H1 (cell line): ENCODE results near the gene GLO1. TPM values are rescaled to one million over a fixed set of nuclear protein-coding genes. Genes with fewer than 3 reads are reported as not detected.

Experiments
- CTCF ChIA-PET: fragments of 300-600 bp; sonication (Branson Sonifier 250); formaldehyde crosslinking; loops from one replicate; lab custom pipeline; 2021; ENCODE audit not compliant: partially characterized antibody; lab: Charles Lee
- POLR2A ChIA-PET: fragments of 300-600 bp; sonication (Branson Sonifier 250); formaldehyde crosslinking; loops from one replicate; lab custom pipeline; 2021; ENCODE audit warnings: inconsistent platforms; ENCODE audit not compliant: partially characterized antibody; lab: Charles Lee
- DNase-seq, 2 experiments: peaks; one replicate each; pipeline versions ENCODE4 v3.0.0 to v3.0.0-alpha.2; 2010 to 2022; ENCODE audit warnings: low spot score in 2 of 2, low read depth in 1 of 2, mixed read lengths in 1 of 2
- FAIRE-seq: peaks from 2 replicates; lab custom pipeline; 2011; peaks lifted over from hg19 to GRCh38; lab: Jason Lieb, UNC
- H2AFZ ChIP-seq: 2 replicates; pipeline ENCODE4 v1.8.1; 2012; ENCODE audit warnings: low read length, inconsistent platforms
- H2AK5ac ChIP-seq: 2 replicates; pipeline ENCODE4 v1.6.1; 2013; ENCODE audit warnings: low read depth, low read length
- H2BK120ac ChIP-seq: replicated peaks from 2 replicates; pipeline ENCODE3; 2013; ENCODE audit warnings: low read depth, low read length, inconsistent platforms
- H2BK12ac ChIP-seq: 2 replicates; pipeline ENCODE4 v1.6.1; 2013; ENCODE audit warnings: low read depth, low read length
- H2BK15ac ChIP-seq: 2 replicates; pipeline ENCODE4 v1.6.1; 2013; ENCODE audit warnings: low read length
- H2BK20ac ChIP-seq: 2 replicates; pipeline ENCODE4 v1.6.1; 2013; ENCODE audit warnings: low read length
- H2BK5ac ChIP-seq: 2 replicates; pipeline ENCODE4 v1.6.1; 2013; ENCODE audit warnings: low read depth, low read length
- H3K14ac ChIP-seq: 2 replicates; pipeline ENCODE4 v1.6.1; 2013; ENCODE audit warnings: inconsistent platforms; ENCODE audit not compliant: insufficient read length
- H3K18ac ChIP-seq: 2 replicates; pipeline ENCODE4 v1.6.1; 2013; ENCODE audit warnings: low read length; ENCODE audit errors: extremely low read depth
- H3K23ac ChIP-seq: 2 replicates; pipeline ENCODE4 v1.6.1; 2013; ENCODE audit warnings: inconsistent platforms; ENCODE audit not compliant: insufficient read length
- H3K23me2 ChIP-seq: 2 replicates; pipeline ENCODE4 v1.6.1; 2013; ENCODE audit warnings: low read depth, low read length
- H3K27ac ChIP-seq: 2 replicates; pipeline ENCODE4 v1.6.1; 2011; ENCODE audit warnings: low read depth, low read length, inconsistent platforms
- H3K27me3 ChIP-seq, 4 experiments: replicated peaks in 1 of 4; 1 replicate in 1 of 4; 2 replicates in 3 of 4; pipeline versions ENCODE4 v1.6.1 to v1.8.1; 2011 to 2013; ENCODE audit warnings: low read length in 3 of 4, mild to moderate bottlenecking in 3 of 4, inconsistent platforms in 2 of 4, mixed read lengths in 2 of 4, moderate library complexity in 1 of 4; ENCODE audit not compliant: control insufficient read depth in 3 of 4, insufficient read depth in 3 of 4; ENCODE audit errors: extremely low read depth in 1 of 4
- H3K36me3 ChIP-seq, 4 experiments: 2 replicates each; pipeline versions ENCODE4 v1.6.1 to v1.8.1; 2011 to 2013; ENCODE audit warnings: mild to moderate bottlenecking in 4 of 4, low read length in 3 of 4, moderate library complexity in 2 of 4, control low read depth in 1 of 4, inconsistent platforms in 1 of 4; ENCODE audit not compliant: insufficient read depth in 4 of 4, control insufficient read depth in 2 of 4
- H3K4ac ChIP-seq: replicated peaks from 2 replicates; pipeline ENCODE3; 2013; ENCODE audit warnings: low read length, low read depth, mixed read lengths, inconsistent platforms; ENCODE audit not compliant: insufficient read length
- H3K4me1 ChIP-seq, 4 experiments: replicated peaks in 1 of 4; 1 replicate in 1 of 4; 2 replicates in 3 of 4; pipeline versions ENCODE4 v1.6.1 to v1.8.1; 2011 to 2013; ENCODE audit warnings: low read length in 3 of 4, inconsistent platforms in 2 of 4, mixed read lengths in 1 of 4; ENCODE audit not compliant: insufficient read depth in 4 of 4, control insufficient read depth in 3 of 4
- H3K4me2 ChIP-seq, 2 experiments: 2 replicates each; pipeline versions ENCODE4 v1.6.1 to v1.8.1; 2011 to 2013; ENCODE audit warnings: low read depth in 2 of 2, low read length in 2 of 2, control low read depth in 1 of 2, inconsistent platforms in 1 of 2, mild to moderate bottlenecking in 1 of 2; ENCODE audit not compliant: insufficient read depth in 1 of 2
- H3K4me3 ChIP-seq, 4 experiments: fragments of 200-600, 300-600 bp in 1 of 4; sonication (generic), shearing (Covaris generic), sonication (Bioruptor Twin) in 1 of 4; 2 replicates each; pipeline versions ENCODE4 v1.5.1 to v1.8.1; 2011 to 2016; ENCODE audit warnings: low read length in 4 of 4, low read depth in 3 of 4, control low read depth in 2 of 4, inconsistent platforms in 2 of 4, mild to moderate bottlenecking in 2 of 4, mixed read lengths in 1 of 4, moderate library complexity in 1 of 4; ENCODE audit not compliant: insufficient read depth in 2 of 4; ENCODE audit errors: extremely low read depth in 1 of 4
- H3K56ac ChIP-seq: replicated peaks from 2 replicates; pipeline ENCODE3; 2013; ENCODE audit warnings: low read depth, mild to moderate bottlenecking, mixed read lengths, low read length, inconsistent platforms; ENCODE audit not compliant: insufficient read length
- H3K79me1 ChIP-seq: 2 replicates; pipeline ENCODE4 v1.6.1; 2013; ENCODE audit warnings: low read depth, low read length, control low read depth
- H3K79me2 ChIP-seq, 2 experiments: 2 replicates each; pipeline versions ENCODE4 v1.6.1 to v1.8.1; 2012 to 2013; ENCODE audit warnings: low read length in 2 of 2, mild to moderate bottlenecking in 2 of 2, inconsistent platforms in 1 of 2; ENCODE audit not compliant: insufficient read depth in 2 of 2, control insufficient read depth in 1 of 2
- H3K9ac ChIP-seq, 4 experiments: replicated peaks in 1 of 4; 1 replicate in 1 of 4; 2 replicates in 3 of 4; pipeline versions ENCODE4 v1.6.1 to v1.8.1; 2011 to 2013; ENCODE audit warnings: low read depth in 3 of 4, low read length in 3 of 4, control low read depth in 2 of 4, mild to moderate bottlenecking in 2 of 4, moderate library complexity in 2 of 4, inconsistent platforms in 1 of 4; ENCODE audit errors: extremely low read depth in 1 of 4
- H3K9me3 ChIP-seq, 2 experiments: 2 replicates each; pipeline versions ENCODE4 v1.6.1 to v1.8.1; 2012 to 2013; ENCODE audit warnings: mild to moderate bottlenecking in 2 of 2, moderate library complexity in 2 of 2, control low read depth in 1 of 2, inconsistent platforms in 1 of 2, low read depth in 1 of 2, low read length in 1 of 2, mixed read lengths in 1 of 2; ENCODE audit not compliant: insufficient read depth in 2 of 2
- H4K20me1 ChIP-seq, 2 experiments: replicated peaks in 1 of 2; 2 replicates each; pipeline versions ENCODE3 to v1.8.1; 2011 to 2013; ENCODE audit warnings: inconsistent platforms in 2 of 2, low read length in 2 of 2, mild to moderate bottlenecking in 1 of 2; ENCODE audit not compliant: insufficient read depth in 2 of 2, control insufficient read depth in 1 of 2
- H4K5ac ChIP-seq: 2 replicates; pipeline ENCODE4 v1.6.1; 2013; ENCODE audit warnings: low read length, low read depth, mixed read lengths, inconsistent platforms; ENCODE audit not compliant: insufficient read length
- H4K8ac ChIP-seq: 2 replicates; pipeline ENCODE4 v1.8.0; 2013; ENCODE audit warnings: mild to moderate bottlenecking, moderate library complexity, low read length, inconsistent platforms; ENCODE audit not compliant: insufficient read depth; ENCODE audit errors: extremely low read depth
- H4K91ac ChIP-seq: replicated peaks from 2 replicates; pipeline ENCODE3; 2013; ENCODE audit warnings: low read length, mixed read lengths, inconsistent platforms; ENCODE audit not compliant: insufficient read length
- HDAC2 ChIP-seq, 2 experiments: fragments of 300-600 bp in 1 of 2; sonication (generic) in 1 of 2; IDR thresholded peaks; 2 replicates each; pipeline ENCODE4 v1.6.1; 2011 to 2012; ENCODE audit warnings: low read depth in 2 of 2, low read length in 2 of 2, mild to moderate bottlenecking in 2 of 2, moderate library complexity in 2 of 2, borderline replicate concordance in 1 of 2, inconsistent platforms in 1 of 2
- JUN ChIP-seq: IDR thresholded peaks from 2 replicates; pipeline ENCODE4 v1.6.1; 2011; ENCODE audit warnings: low read depth, mild to moderate bottlenecking, improper control_type of control experiment, low read length
- KDM1A ChIP-seq: fragments of 200-600, 300-600 bp; sonication (generic); IDR thresholded peaks from 2 replicates; pipeline ENCODE4 v1.7.1; 2016; ENCODE audit warnings: mild to moderate bottlenecking, low read length, borderline replicate concordance
- RBBP5 ChIP-seq: IDR thresholded peaks from 2 replicates; pipeline ENCODE4 v1.7.1; 2012; ENCODE audit warnings: low read depth, mild to moderate bottlenecking, inconsistent platforms, low read length, moderate library complexity, borderline replicate concordance
- WGBS, 2 experiments: shearing (Covaris generic) in 1 of 2; methylation state at CpG; one replicate each; pipeline versions ENCODE4 v1.1.6 to v1.1.7; 2013 to 2015; ENCODE audit warnings: low lambda C conversion rate in 2 of 2, mixed read lengths in 2 of 2, inconsistent platforms in 1 of 2, low coverage in 1 of 2, missing lambda C conversion rate in 1 of 2; ENCODE audit not compliant: insufficient replicate concordance in 2 of 2, insufficient coverage in 1 of 2, insufficient read length in 1 of 2; ENCODE audit errors: extremely low coverage in 1 of 2, missing lambda C conversion rate in 1 of 2; 5-methylcytosine and 5-hydroxymethylcytosine counted together
- polyA plus RNA-seq, 7 experiments: library from polyadenylated mRNA; depleted of rRNA in 3 of 7; stranded (reverse) in 5 of 7; unstranded in 2 of 7; fragments of >200 nt in 5 of 7; fragments of 200-250 nt in 2 of 7; gene quantifications; 1 replicate in 5 of 7; 2 replicates in 1 of 7; 4 replicates in 1 of 7; pipeline versions ENCODE4 v1.2.1 to v1.2.3, GENCODE V29; 2011 to 2013; ENCODE audit warnings: missing spikeins in 2 of 7, mixed read lengths in 2 of 7
- total RNA-seq: library from RNA; stranded (reverse); fragmentation: NEBNext Ultra II Directional; extraction: Animal tissue kit (Norgen Biotek cat#: 25700); gene quantifications from 2 replicates; pipeline ENCODE4 v1.2.1, GENCODE V29; 2021
- TF ChIP-seq, protein P1 (sequence below): IDR thresholded peaks from 2 replicates; pipeline ENCODE4 v1.6.1; 2012; ENCODE audit warnings: inconsistent platforms

GLO1 gene
- total and polyA plus RNA-seq, 2 of the 8 experiments (the other 6 are each of a cell fraction or from before 2014, with no cell fraction given) = 104 to 170 TPM

DNA sequence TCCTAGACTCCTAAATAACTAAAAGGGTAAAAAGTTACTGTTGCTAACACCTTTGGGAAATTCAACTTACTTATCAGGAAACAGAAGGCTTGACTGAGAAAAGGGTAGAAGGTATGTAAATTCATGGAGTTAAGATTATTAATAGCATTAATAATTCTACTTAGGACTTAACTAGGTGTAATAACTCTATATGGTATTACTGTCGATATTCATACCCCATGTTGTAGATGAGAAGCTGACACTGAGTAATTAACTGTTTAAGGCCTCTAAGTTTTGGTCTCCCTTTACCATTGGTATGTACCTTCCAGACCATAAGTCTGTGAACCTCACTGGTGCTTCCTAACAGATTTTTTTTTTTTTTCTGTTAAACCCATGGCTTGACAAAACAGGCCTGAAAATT is 15.4 kb downstream of the GLO1 start:
- no peaks in the 10 kb centered on the region for H3K27me3 ChIP-seq
- H4K8ac ChIP-seq = no peak overlapping the region
- H3K56ac ChIP-seq = no peak overlapping the region
- H4K91ac ChIP-seq = no peak overlapping the region
- H3K27ac ChIP-seq = no peak overlapping the region
- WGBS, 2 experiments = 89% methylated on average over 1 of the region's 1 CpG; no CpG with 5 or more reads in 1 of the 2 experiments
- H2AFZ ChIP-seq = no peak overlapping the region
- no peak overlapping the region for H2AK5ac ChIP-seq
- H3K79me1 ChIP-seq = peaks cover 6% of the 10 kb centered on the region
- no peak overlapping the region for H3K23ac ChIP-seq
- H2BK120ac ChIP-seq = no peak overlapping the region
- FAIRE-seq (no peak), DNase-seq (no peak)
- no peak overlapping the region for H3K18ac ChIP-seq
- TF ChIP-seq KDM1A = no peak
- TF ChIP-seq, protein P1, sequence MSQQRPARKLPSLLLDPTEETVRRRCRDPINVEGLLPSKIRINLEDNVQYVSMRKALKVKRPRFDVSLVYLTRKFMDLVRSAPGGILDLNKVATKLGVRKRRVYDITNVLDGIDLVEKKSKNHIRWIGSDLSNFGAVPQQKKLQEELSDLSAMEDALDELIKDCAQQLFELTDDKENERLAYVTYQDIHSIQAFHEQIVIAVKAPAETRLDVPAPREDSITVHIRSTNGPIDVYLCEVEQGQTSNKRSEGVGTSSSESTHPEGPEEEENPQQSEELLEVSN = no peak
- no peak for TF ChIP-seq JUN
- TF ChIP-seq RBBP5 = no peak
- no peak for TF ChIP-seq HDAC2 (IDR thresholded peaks at IDR 0.05; ENCODE audit: borderline replicate concordance in 1 of 2, low read depth in 2 of 2, low read length in 2 of 2)
- no peak overlapping the region for H2BK20ac ChIP-seq
- no peak overlapping the region for H3K14ac ChIP-seq
- ChIA-PET CTCF (interaction anchor here (0.5 to 1.4 kb wide), 6 partner anchors 30 to 1110 kb away, joined by 3 to 6 read pairs (median 3); no protein-coding TSS in a partner anchor), POLR2A (no interaction called here)
- no peak overlapping the region for H2BK15ac ChIP-seq
- no peak overlapping the region for H4K5ac ChIP-seq
- no peak overlapping the region for H2BK12ac ChIP-seq
- H2BK5ac ChIP-seq = no peak overlapping the region
- H3K79me2 ChIP-seq = peaks cover 3 to 64% of the 10 kb centered on the region in 2 experiments; a peak in 3 of 4 replicates
- H3K4me3 ChIP-seq = no peak overlapping the region
- no peak overlapping the region for H3K4ac ChIP-seq
- no peaks in the 10 kb centered on the region for H3K23me2 ChIP-seq
- peaks cover 10 to 12% of the 10 kb centered on the region in 2 experiments for H4K20me1 ChIP-seq
- H3K4me1 ChIP-seq = no peaks in the 10 kb centered on the region
- no peak overlapping the region for H3K4me2 ChIP-seq
- no peaks in the 10 kb centered on the region for H3K9me3 ChIP-seq
- no peak overlapping the region for H3K9ac ChIP-seq
- H3K36me3 ChIP-seq = peaks cover 0 to 32% (median 9%) of the 10 kb centered on the region in 4 experiments; a peak in 3 of 8 replicates
